ENCODE measurements around the gene HM13.

Gene HM13

GRCh38 chr20:31560746-31561598 lies 46.7 kb downstream of the HM13 start:
- no peak overlapping the region for H3K9ac ChIP-seq (ENCODE audit: low read depth, low read length)
- peaks cover 21% of the 10 kb centered on the region for H3K36me3 ChIP-seq (ENCODE audit: insufficient read depth, low read length)
- H3K4me1 ChIP-seq (ENCODE audit: insufficient read depth, low read length), result peaks cover 12% of the 10 kb centered on the region
- no peaks in the 10 kb centered on the region for H3K9me3 ChIP-seq (ENCODE audit: control insufficient read depth, insufficient read depth, low read length)

GRCh38 chr20:31562241-31562640 lies 48.0 kb downstream of the HM13 start:
- Histone ChIP-seq H3K36me3 (ENCODE audit: insufficient read depth, low read length) (peaks cover 21% of the 10 kb centered on the region), H3K9ac (ENCODE audit: low read depth, low read length) (no peak overlapping the region), H3K9me3 (ENCODE audit: control insufficient read depth, insufficient read depth, low read length) (no peaks in the 10 kb centered on the region), H3K4me1 (ENCODE audit: insufficient read depth, low read length) (peaks cover 22% of the 10 kb centered on the region)

GRCh38 chr20:31564284-31564683 lies 50.0 kb downstream of the HM13 start:
- Histone ChIP-seq H3K9ac (ENCODE audit: low read depth, low read length) (no peak overlapping the region), H3K9me3 (ENCODE audit: control insufficient read depth, insufficient read depth, low read length) (no peaks in the 10 kb centered on the region), H3K36me3 (ENCODE audit: insufficient read depth, low read length) (peaks cover 25% of the 10 kb centered on the region), H3K4me1 (ENCODE audit: insufficient read depth, low read length) (peaks cover 28% of the 10 kb centered on the region)

- H3K9me3 ChIP-seq (ENCODE audit: control insufficient read depth, insufficient read depth, low read length), result no peaks in the 10 kb centered on the region
- H3K4me1 ChIP-seq (ENCODE audit: insufficient read depth, low read length), result peaks cover 20% of the 10 kb centered on the region
- no peak overlapping the region for H3K9ac ChIP-seq (ENCODE audit: low read depth, low read length)
- peaks cover 22% of the 10 kb centered on the region for H3K36me3 ChIP-seq (ENCODE audit: insufficient read depth, low read length)
Measured at GRCh38 chr20:31565699-31566318, 51.6 kb downstream of the HM13 start.

- Histone ChIP-seq H3K9me3 (ENCODE audit: control insufficient read depth, insufficient read depth, low read length) (no peaks in the 10 kb centered on the region), H3K36me3 (ENCODE audit: insufficient read depth, low read length) (peaks cover 19% of the 10 kb centered on the region), H3K9ac (ENCODE audit: low read depth, low read length) (no peak overlapping the region), H3K4me1 (ENCODE audit: insufficient read depth, low read length) (peaks cover 18% of the 10 kb centered on the region)
Measured at GRCh38 chr20:31566319-31566657, 52.0 kb downstream of the HM13 start.

- Histone ChIP-seq H3K4me1 (ENCODE audit: insufficient read depth, low read length) (peaks cover 18% of the 10 kb centered on the region), H3K9me3 (ENCODE audit: control insufficient read depth, insufficient read depth, low read length) (no peaks in the 10 kb centered on the region), H3K36me3 (ENCODE audit: insufficient read depth, low read length) (peaks cover 18% of the 10 kb centered on the region), H3K9ac (ENCODE audit: low read depth, low read length) (no peak overlapping the region)
Measured at GRCh38 chr20:31566658-31567379, 52.6 kb downstream of the HM13 start.

GRCh38 chr20:31567380-31567720 lies 53.1 kb downstream of the HM13 start:
- Histone ChIP-seq H3K4me1 (ENCODE audit: insufficient read depth, low read length) (peaks cover 21% of the 10 kb centered on the region), H3K9ac (ENCODE audit: low read depth, low read length) (no peak overlapping the region), H3K36me3 (ENCODE audit: insufficient read depth, low read length) (peaks cover 18% of the 10 kb centered on the region), H3K9me3 (ENCODE audit: control insufficient read depth, insufficient read depth, low read length) (no peaks in the 10 kb centered on the region)

GRCh38 chr20:31568041-31568731 lies 53.9 kb downstream of the HM13 start:
- Histone ChIP-seq H3K9ac (ENCODE audit: low read depth, low read length) (no peak overlapping the region), H3K4me1 (ENCODE audit: insufficient read depth, low read length) (peaks cover 24% of the 10 kb centered on the region), H3K9me3 (ENCODE audit: control insufficient read depth, insufficient read depth, low read length) (no peaks in the 10 kb centered on the region), H3K36me3 (ENCODE audit: insufficient read depth, low read length) (peaks cover 16% of the 10 kb centered on the region)

- peaks cover 11% of the 10 kb centered on the region; the same call in 1 of the 2 replicates for H3K36me3 ChIP-seq (ENCODE audit: insufficient read depth, low read length)
- H3K9ac ChIP-seq (ENCODE audit: low read depth, low read length), result no peak overlapping the region
- no peaks in the 10 kb centered on the region for H3K9me3 ChIP-seq (ENCODE audit: control insufficient read depth, insufficient read depth, low read length)
- H3K4me1 ChIP-seq (ENCODE audit: insufficient read depth, low read length), result peaks cover 24% of the 10 kb centered on the region
Measured at GRCh38 chr20:31568773-31569162, 54.5 kb downstream of the HM13 start.

GRCh38 chr20:31569163-31570020 lies 55.1 kb downstream of the HM13 start:
- H3K9me3 ChIP-seq (ENCODE audit: control insufficient read depth, insufficient read depth, low read length), result no peaks in the 10 kb centered on the region
- H3K4me1 ChIP-seq (ENCODE audit: insufficient read depth, low read length), result peaks cover 24% of the 10 kb centered on the region
- H3K9ac ChIP-seq (ENCODE audit: low read depth, low read length), result no peak overlapping the region
- peaks cover 5% of the 10 kb centered on the region; the same call in 1 of the 2 replicates for H3K36me3 ChIP-seq (ENCODE audit: insufficient read depth, low read length)

GRCh38 chr20:31570021-31570463 lies 55.8 kb downstream of the HM13 start:
- Histone ChIP-seq H3K4me1 (ENCODE audit: insufficient read depth, low read length) (peaks cover 24% of the 10 kb centered on the region), H3K9ac (ENCODE audit: low read depth, low read length) (no peak overlapping the region)

GRCh38 chr20:31570735-31571617 lies 56.7 kb downstream of the HM13 start:
- no peaks in the 10 kb centered on the region for H3K9me3 ChIP-seq (ENCODE audit: control insufficient read depth, insufficient read depth, low read length)
- peaks cover 24% of the 10 kb centered on the region for H3K4me1 ChIP-seq (ENCODE audit: insufficient read depth, low read length)
- H3K36me3 ChIP-seq (ENCODE audit: insufficient read depth, low read length), result 0 out of 2 replicates have a peak, but pooled peaks cover 4% of the 10 kb centered on the region
- no peak overlapping the region for H3K9ac ChIP-seq (ENCODE audit: low read depth, low read length)

More at GRCh38 chr20:31570021-31570463, 55.8 kb downstream of the HM13 start:
- Histone ChIP-seq H3K36me3 (ENCODE audit: insufficient read depth, low read length) (0 out of 2 replicates have a peak, but pooled peaks cover 4% of the 10 kb centered on the region), H3K9me3 (ENCODE audit: control insufficient read depth, insufficient read depth, low read length) (no peaks in the 10 kb centered on the region)

Measured in ES-I3 (cell line).